Transverse colon (tissue), 3 donors: ENCODE data around the gene PRRC2A.

Source experiments
- CTCF ChIP-seq, 5 experiments: fragments of 200-600 bp in 3 of 5; fragments of 450-650 bp in 2 of 5; sonication (generic) in 3 of 5; IDR thresholded peaks; 1 replicate in 2 of 5; 2 replicates in 3 of 5; pipeline ENCODE4 v1.5.1; 2016 to 2017; ENCODE audit warnings: antibody characterized with exemption in 5 of 5, inconsistent platforms in 3 of 5, mild to moderate bottlenecking in 2 of 5, moderate library complexity in 1 of 5
- POLR2A ChIP-seq: fragments of 450-650 bp; IDR thresholded peaks from one replicate; pipeline ENCODE4 v1.6.1; 2016; ENCODE audit warnings: antibody characterized with exemption, mild to moderate bottlenecking, moderate library complexity

- TF ChIP-seq POLR2A (no peak), CTCF (IDR thresholded peaks at IDR 0.05) (no peak)
These were observed 18.9 kb downstream of the PRRC2A start for GRCh38 chr6:31639449-31639861.
